HCT116 (cell line): ENCODE data around the gene ADAMTS13. TPM values are rescaled to one million over a fixed set of nuclear protein-coding genes. Genes with fewer than 3 reads are reported as not detected.

Experiments
- ATAC-seq: fragments of 200-7000 bp; cut with Tn5 transposase; 2 replicates; pipeline ENCODE4 v1.9.1; 2020; ENCODE audit warnings: mild to moderate bottlenecking, moderate library complexity
- BruUV-seq: library from RNA; stranded (reverse); fragments of 400-500 nt; replicated peaks from 2 replicates; lab custom pipeline; 2021; lab: Mats Ljungman, UMichigan
- CTCF ChIA-PET: fragments of 300-600 bp; sonication (Branson Sonifier 250); formaldehyde crosslinking; loops from one replicate; lab custom pipeline; 2021; ENCODE audit warnings: antibody characterized with exemption; lab: Charles Lee
- POLR2A ChIA-PET: fragments of 300-600, 350-600 bp; sonication (Branson Sonifier 250); formaldehyde crosslinking; loops from one replicate; lab custom pipeline; 2021; ENCODE audit warnings: antibody characterized with exemption; lab: Charles Lee
- RAD21 ChIA-PET, 2 experiments: fragments of 300-600 bp; sonication (Branson Sonifier 250); formaldehyde crosslinking; loops; one replicate each; lab custom pipeline; 2023; ENCODE audit warnings: low total read pairs in 2 of 2; ENCODE audit not compliant: uncharacterized antibody in 2 of 2, unreplicated experiment in 2 of 2, low non-redundant PET in 1 of 2; lab: Charles Lee
- DNase-seq: peaks from one replicate; pipeline ENCODE4 v3.0.0-alpha.2; 2010; ENCODE audit warnings: low read depth, low spot score
- H2AFZ ChIP-seq: fragments of 200-600 bp; shearing (Covaris generic), sonication (generic); 2 replicates; pipeline ENCODE4 v1.6.1; 2017; ENCODE audit warnings: low read depth, mixed run types, mixed read lengths, antibody characterized with exemption, low read length; ENCODE audit not compliant: poor library complexity, severe bottlenecking
- H3K27ac ChIP-seq: 2 replicates; pipeline ENCODE4 v1.5.1; 2012; ENCODE audit warnings: low read depth, low read length
- H3K27me3 ChIP-seq: fragments of 200-600 bp; sonication (generic); 2 replicates; pipeline ENCODE4 v1.6.1; 2016; ENCODE audit warnings: mixed run types, low read length, mixed read lengths; ENCODE audit not compliant: insufficient read depth
- H3K36me3 ChIP-seq, 2 experiments: fragments of 200-500 bp in 1 of 2; fragments of 200-600 bp in 1 of 2; sonication (Bioruptor generic) in 1 of 2; sonication (generic) in 1 of 2; 2 replicates each; pipeline versions ENCODE4 v1.5.1 to v1.6.1; 2014 to 2016; ENCODE audit warnings: low read length in 2 of 2, inconsistent platforms in 1 of 2, mixed read lengths in 1 of 2, mixed run types in 1 of 2; ENCODE audit not compliant: insufficient read depth in 2 of 2, control insufficient read depth in 1 of 2
- H3K4me1 ChIP-seq, 2 experiments: fragments of 200-600 bp in 1 of 2; sonication (generic) in 1 of 2; 2 replicates each; pipeline versions ENCODE4 v1.5.1 to v1.6.1; 2012 to 2017; ENCODE audit warnings: low read length in 2 of 2, inconsistent platforms in 1 of 2, mild to moderate bottlenecking in 1 of 2, mixed read lengths in 1 of 2, mixed run types in 1 of 2, moderate library complexity in 1 of 2; ENCODE audit not compliant: insufficient read depth in 2 of 2, control insufficient read depth in 1 of 2
- H3K4me2 ChIP-seq: fragments of 200-600 bp; sonication (generic); 2 replicates; pipeline ENCODE4 v1.6.1; 2017; ENCODE audit warnings: mixed run types, low read length, mixed read lengths
- H3K4me3 ChIP-seq, 2 experiments: fragments of 200-600 bp in 1 of 2; sonication (generic) in 1 of 2; replicated peaks in 1 of 2; 2 replicates each; pipeline ENCODE4 v1.5.1; 2011 to 2016; ENCODE audit warnings: low read length in 2 of 2, control low read depth in 1 of 2, low read depth in 1 of 2, mild to moderate bottlenecking in 1 of 2, mixed read lengths in 1 of 2, mixed run types in 1 of 2
- H3K79me2 ChIP-seq: fragments of 200-600 bp; sonication (generic); 2 replicates; pipeline ENCODE4 v1.6.1; 2017; ENCODE audit warnings: mild to moderate bottlenecking, mixed run types, low read length, moderate library complexity, mixed read lengths; ENCODE audit not compliant: insufficient read depth
- H3K9ac ChIP-seq: fragments of 200-600 bp; sonication (generic); 2 replicates; pipeline ENCODE4 v1.6.1; 2016; ENCODE audit warnings: low read length, mixed read lengths
- H3K9me2 ChIP-seq: fragments of 200-600 bp; sonication (generic), shearing (Covaris generic); 2 replicates; pipeline ENCODE4 v1.6.1; 2017; ENCODE audit warnings: mixed run types, mild to moderate bottlenecking, moderate library complexity; ENCODE audit not compliant: insufficient read depth
- H3K9me3 ChIP-seq, 2 experiments: fragments of 200-500 bp in 1 of 2; fragments of 200-600 bp in 1 of 2; sonication (Bioruptor generic) in 1 of 2; sonication (generic) in 1 of 2; 2 replicates each; pipeline ENCODE4 v1.6.1; 2014 to 2017; ENCODE audit warnings: low read length in 2 of 2, mixed read lengths in 2 of 2, inconsistent platforms in 1 of 2, low read depth in 1 of 2, mild to moderate bottlenecking in 1 of 2, mixed run types in 1 of 2, moderate library complexity in 1 of 2; ENCODE audit not compliant: control insufficient read depth in 1 of 2, insufficient read depth in 1 of 2
- H4K20me1 ChIP-seq: fragments of 200-600 bp; sonication (generic), shearing (Covaris generic); 2 replicates; pipeline ENCODE4 v1.6.1; 2017; ENCODE audit warnings: mixed run types, mild to moderate bottlenecking, moderate library complexity; ENCODE audit not compliant: insufficient read depth
- JUND ChIP-seq: IDR thresholded peaks from 2 replicates; pipeline ENCODE4 v1.6.1; 2012
- ZFX ChIP-seq: fragments of 450-650 bp; IDR thresholded peaks from 2 replicates; pipeline ENCODE4 v1.6.1; 2017
- intact Hi-C: fragments of 100-400 bp; cut with micrococcal nuclease; formaldehyde crosslinking; loops from 2 replicates; pipeline ENCODE4 v1.10.0; 2022
- total RNA-seq: library from RNA; stranded (reverse); gene quantifications from one replicate; pipeline ENCODE4 v1.2.1, GENCODE V29; 2021; ENCODE audit not compliant: unreplicated experiment
- TF ChIP-seq, protein P1 (sequence below): IDR thresholded peaks from 2 replicates; pipeline ENCODE4 v1.6.1; 2011; ENCODE audit warnings: mild to moderate bottlenecking, low read length, moderate library complexity; ENCODE audit not compliant: insufficient replicate concordance; ENCODE audit errors: extremely low read depth

The ADAMTS13 gene
- total RNA-seq, 1 experiment from 2014 or later, result 9.2 TPM

DNA sequence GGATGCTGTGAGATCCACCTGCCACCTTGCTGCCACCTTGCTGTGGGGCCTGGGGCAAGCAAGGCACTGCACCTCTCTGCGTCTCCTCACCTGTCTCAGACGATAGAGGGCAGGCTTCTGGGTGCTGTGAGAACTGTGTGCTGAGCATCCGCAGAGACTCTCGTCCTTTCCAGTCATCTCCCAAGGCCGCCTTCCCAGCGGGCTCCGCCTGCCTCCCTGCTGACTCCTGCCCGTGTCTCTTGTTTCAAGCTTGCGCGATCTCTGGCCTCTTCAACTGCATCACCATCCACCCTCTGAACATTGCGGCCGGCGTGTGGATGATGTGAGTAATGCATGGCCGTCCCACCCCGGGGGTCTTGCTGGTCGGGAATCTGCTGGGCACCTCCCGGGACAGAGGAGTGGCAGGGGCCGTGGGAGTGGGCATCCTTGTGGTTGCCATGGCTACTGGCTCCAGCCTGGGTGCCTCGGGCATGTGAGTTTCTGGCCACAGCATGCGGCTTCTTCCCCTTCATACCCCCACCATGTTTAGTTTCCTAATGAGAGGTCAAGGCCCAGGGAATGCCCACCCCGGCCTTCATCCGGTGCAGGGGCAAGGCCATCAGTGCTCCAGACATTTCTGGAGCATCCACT is 41.2 kb downstream of the ADAMTS13 start (continued):
- TF ChIP-seq, protein P1, sequence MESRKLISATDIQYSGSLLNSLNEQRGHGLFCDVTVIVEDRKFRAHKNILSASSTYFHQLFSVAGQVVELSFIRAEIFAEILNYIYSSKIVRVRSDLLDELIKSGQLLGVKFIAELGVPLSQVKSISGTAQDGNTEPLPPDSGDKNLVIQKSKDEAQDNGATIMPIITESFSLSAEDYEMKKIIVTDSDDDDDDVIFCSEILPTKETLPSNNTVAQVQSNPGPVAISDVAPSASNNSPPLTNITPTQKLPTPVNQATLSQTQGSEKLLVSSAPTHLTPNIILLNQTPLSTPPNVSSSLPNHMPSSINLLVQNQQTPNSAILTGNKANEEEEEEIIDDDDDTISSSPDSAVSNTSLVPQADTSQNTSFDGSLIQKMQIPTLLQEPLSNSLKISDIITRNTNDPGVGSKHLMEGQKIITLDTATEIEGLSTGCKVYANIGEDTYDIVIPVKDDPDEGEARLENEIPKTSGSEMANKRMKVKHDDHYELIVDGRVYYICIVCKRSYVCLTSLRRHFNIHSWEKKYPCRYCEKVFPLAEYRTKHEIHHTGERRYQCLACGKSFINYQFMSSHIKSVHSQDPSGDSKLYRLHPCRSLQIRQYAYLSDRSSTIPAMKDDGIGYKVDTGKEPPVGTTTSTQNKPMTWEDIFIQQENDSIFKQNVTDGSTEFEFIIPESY, result no peak
- TF ChIP-seq ZFX, result no peak
- TF ChIP-seq, all 23 proteins: peak for 2

DNA sequence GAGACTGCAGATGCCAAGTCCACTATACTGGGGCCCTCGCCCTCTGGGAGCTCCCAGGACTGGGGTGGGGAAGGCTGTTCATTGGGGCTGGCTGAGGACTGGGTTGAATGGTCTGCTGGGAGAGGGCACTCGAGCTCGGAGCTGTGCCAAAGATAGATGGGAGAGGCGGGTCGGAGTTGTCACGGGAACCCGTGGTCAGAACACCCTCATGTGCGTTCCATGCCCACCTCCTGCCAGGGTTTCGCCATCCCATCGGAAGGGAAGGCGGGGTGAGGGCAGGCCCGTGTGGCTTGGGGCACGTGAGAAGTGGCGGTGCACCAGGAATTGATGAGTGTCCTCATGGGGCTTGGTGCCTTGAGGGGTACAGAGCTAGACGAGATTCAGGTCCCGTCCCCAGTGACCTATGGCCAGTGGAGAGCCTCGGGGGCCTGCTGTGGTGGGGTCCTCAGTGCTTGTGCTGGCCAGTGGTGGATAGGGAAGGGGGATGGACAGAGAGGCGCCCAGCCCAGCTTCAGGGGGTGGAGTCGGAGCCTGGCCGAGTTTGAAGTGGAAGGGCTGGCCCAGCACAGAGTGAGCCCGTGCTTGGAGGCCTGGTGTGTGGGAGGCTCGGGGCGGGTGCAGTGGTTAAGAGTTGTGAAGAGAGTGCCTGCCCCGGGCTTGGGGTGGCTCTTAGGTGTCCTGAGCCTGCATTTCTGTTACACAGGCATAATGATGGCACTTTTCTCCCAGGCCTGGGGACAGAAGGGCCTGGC is 41.9 kb downstream of the ADAMTS13 start:
- Histone ChIP-seq H3K9me2 (no peaks in the 10 kb centered on the region), H3K4me1 (peaks cover 10 to 13% of the 10 kb centered on the region in 2 experiments), H3K4me2 (no peak overlapping the region), H3K36me3 (no peaks in the 10 kb centered on the region), H2AFZ (no peak overlapping the region), H3K9me3 (no peaks in the 10 kb centered on the region), H3K9ac (no peak overlapping the region), H3K4me3 (no peak overlapping the region), H3K79me2 (no peaks in the 10 kb centered on the region), H3K27me3 (no peaks in the 10 kb centered on the region), H4K20me1 (no peaks in the 10 kb centered on the region), H3K27ac (no peak overlapping the region)
- DNase-seq, result no peak
- ChIA-PET CTCF (no interaction called here), RAD21 (no interaction called here), POLR2A (no interaction called here)
- ATAC-seq, result no peak
- intact Hi-C loops, result loop anchor here (5.0 kb wide), 1 partner anchor 47 kb away; the partner anchor contains the start of gene REXO4
- BruUV-seq, result no TSS peak
- TF ChIP-seq JUND, result no peak
